Measurements from ENCODE around the gene SPG21. TPM values are rescaled to one million over a fixed set of nuclear protein-coding genes. Genes with fewer than 3 reads are reported as not detected.

SPG21 gene
- total RNA-seq, 4 donors from 2014 or later, result 83.5 to 96.7 (median 90.8) TPM

- no peak for TF ChIP-seq EP300 (IDR thresholded peaks at IDR 0.05)
- peak; percentile 53 to 74 (median 65) for TF ChIP-seq CTCF (IDR thresholded peaks at IDR 0.05)
- TF ChIP-seq POLR2A (IDR thresholded peaks at IDR 0.05; ENCODE audit: low read depth), result no peak
- Histone ChIP-seq H3K36me3 (no peaks in the 10 kb centered on the region), H3K9me3 (no peaks in the 10 kb centered on the region), H3K4me1 (peaks cover 10 to 24% (median 16%) of the 10 kb centered on the region in 4 donors), H3K27me3 (no peaks in the 10 kb centered on the region), H3K27ac (replicated peaks in 1 of 4) (peak overlapping the region in 1 of 4 donors; percentile 20), H3K4me3 (no peak overlapping the region)
- 13% methylated on average over 4 of the region's 4 CpGs for WGBS
- intact Hi-C loops (cut with DNase I), result no loop called here
- no peak for DNase-seq (ENCODE audit: extremely low spot score)
Observed at GRCh38 chr15:65033659-65034269, 44.0 kb upstream of the SPG21 start.

GRCh38 chr15:65032801-65033537, 43.3 kb upstream of the SPG21 start:
- DNase-seq (ENCODE audit: extremely low spot score), result no peak
- H3K4me3 ChIP-seq, result no peak overlapping the region
- TF ChIP-seq CTCF (IDR thresholded peaks at IDR 0.05) (peak; percentile 57 to 80 (median 77)), POLR2A (IDR thresholded peaks at IDR 0.05; ENCODE audit: low read depth) (no peak), POLR2AphosphoS5 (IDR thresholded peaks at IDR 0.05) (no peak), EP300 (IDR thresholded peaks at IDR 0.05) (no peak)
- no peaks in the 10 kb centered on the region for H3K27me3 ChIP-seq
- WGBS, result 48% methylated on average over 5 of the region's 13 CpGs
- peak overlapping the region in 1 of 4 donors; percentile 20 for H3K27ac ChIP-seq (replicated peaks in 1 of 4)
- no peaks in the 10 kb centered on the region for H3K36me3 ChIP-seq
- H3K4me1 ChIP-seq, result peaks cover 15 to 30% (median 21%) of the 10 kb centered on the region in 4 donors
- intact Hi-C loops (cut with DNase I), result loop anchor here (1.0 kb wide), 1 partner anchor 70 kb away; no protein-coding TSS in a partner anchor
- H3K9me3 ChIP-seq, result no peaks in the 10 kb centered on the region

GRCh38 chr15:65029736-65030208, 40.1 kb upstream of the SPG21 start:
- no peak for DNase-seq (ENCODE audit: extremely low spot score)
- no peaks in the 10 kb centered on the region for H3K27me3 ChIP-seq
- intact Hi-C loops (cut with DNase I), result loop anchor here (5.0 kb wide), 1 partner anchor 42 kb away; the partner anchor contains the start of gene SPG21
- H3K4me1 ChIP-seq, result peaks cover 18 to 40% (median 30%) of the 10 kb centered on the region in 4 donors
- H3K36me3 ChIP-seq, result peaks cover 0 to 21% (median 17%) of the 10 kb centered on the region in 4 donors
- WGBS, result 56% methylated on average over 12 of the region's 12 CpGs
- H3K4me3 ChIP-seq, result peak overlapping the region; percentile 77 to 98 (median 89)
- TF ChIP-seq EP300 (IDR thresholded peaks at IDR 0.05) (no peak), CTCF (IDR thresholded peaks at IDR 0.05) (no peak), POLR2AphosphoS5 (IDR thresholded peaks at IDR 0.05) (no peak), POLR2A (IDR thresholded peaks at IDR 0.05; ENCODE audit: low read depth) (no peak)
- H3K9me3 ChIP-seq, result no peaks in the 10 kb centered on the region
- peak overlapping the region; percentile 14 to 89 (median 77) for H3K27ac ChIP-seq (replicated peaks in 1 of 4)

DNA sequence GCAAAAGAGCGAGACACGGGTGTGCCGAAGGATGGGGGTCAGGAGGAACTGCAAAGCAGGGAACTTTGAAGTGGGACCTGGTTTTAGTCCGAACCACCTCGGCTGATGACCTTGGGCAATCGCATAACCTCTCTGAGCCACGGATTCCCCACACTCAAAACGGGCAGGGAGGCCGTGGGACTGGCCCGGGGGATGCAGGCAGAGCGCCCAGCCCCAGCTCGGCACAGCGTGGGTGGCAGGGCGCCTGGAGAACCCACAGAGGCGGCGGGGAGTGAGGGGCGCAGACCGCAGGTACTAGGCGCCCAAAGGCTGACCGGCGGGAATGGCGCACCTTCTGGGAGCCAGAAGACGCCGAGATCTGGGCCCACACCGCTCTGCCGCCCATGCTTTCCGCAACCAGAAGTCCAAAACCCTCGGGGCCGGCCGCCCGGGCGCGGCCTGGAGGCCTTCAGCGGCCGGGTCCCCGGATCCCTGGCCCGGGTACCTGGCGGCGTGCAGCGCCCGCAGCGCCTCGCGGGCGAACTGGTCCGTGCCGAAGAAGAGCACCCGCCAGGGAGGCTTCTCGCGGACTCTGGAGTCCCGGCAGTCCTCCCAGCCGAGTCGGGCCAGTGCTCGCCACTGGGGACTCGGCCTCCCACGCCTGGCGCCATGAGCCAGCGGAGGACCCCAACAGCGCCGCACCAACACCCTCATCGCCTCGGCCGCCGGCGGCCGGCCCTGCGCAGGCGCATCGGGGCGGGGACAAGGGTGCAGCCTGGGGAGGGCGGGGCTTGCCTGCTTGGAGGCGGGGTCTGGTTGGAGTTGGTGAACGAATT, 39.4 kb upstream of the SPG21 start, which contains the start of gene MTFMT:
Gene MTFMT, minus strand, starts transcription at position 719 of the 815 bp plus-strand sequence. Its CDS starts 26 bp downstream, at position 693.
- H3K9me3 ChIP-seq, result no peaks in the 10 kb centered on the region
- intact Hi-C loops (cut with DNase I), result loop anchor here (5.0 kb wide), 1 partner anchor 42 kb away; the partner anchor contains the start of gene SPG21
- H3K4me1 ChIP-seq, result peaks cover 18 to 40% (median 30%) of the 10 kb centered on the region in 4 donors
- WGBS, result under 1% methylated on average over 37 of the region's 73 CpGs
- H3K27ac ChIP-seq (replicated peaks in 1 of 4), result peak within 1 kb of the TSS; percentile 75 to 89 (median 82)
- no peaks in the 10 kb centered on the region for H3K27me3 ChIP-seq
- peaks cover 0 to 27% (median 24%) of the 10 kb centered on the region in 4 donors for H3K36me3 ChIP-seq
- TF ChIP-seq CTCF (IDR thresholded peaks at IDR 0.05), result peak in 2 of 3 experiments; percentile 17 to 22
- TF ChIP-seq POLR2AphosphoS5 (IDR thresholded peaks at IDR 0.05), result peak; percentile 88 to 99
- TF ChIP-seq POLR2A (IDR thresholded peaks at IDR 0.05; ENCODE audit: low read depth), result peak; percentile 94
- TF ChIP-seq EP300 (IDR thresholded peaks at IDR 0.05), result no peak
- peak; percentile 97 for DNase-seq (ENCODE audit: extremely low spot score)
- H3K4me3 ChIP-seq, result peak within 1 kb of the TSS; percentile 77 to 98 (median 89)
